HEK293 (cell line): ENCODE data around the gene DUS1L.

ENCODE experiments used
- CTCF ChIA-PET: fragments of 350-600 bp; formaldehyde crosslinking; extraction: SDS; loops from one replicate; lab custom pipeline; 2021; ENCODE audit warnings: antibody characterized with exemption; lab: Yijun Ruan, JAX
- POLR2A ChIA-PET: fragments of 300-600 bp; formaldehyde crosslinking; extraction: SDS; loops from one replicate; lab custom pipeline; 2020; ENCODE audit warnings: antibody characterized with exemption, inconsistent platforms; lab: Yijun Ruan, JAX
- H3K27ac ChIP-seq: fragments of 200-500 bp; sonication (Bioruptor generic); 2 replicates; pipeline ENCODE4 v1.5.1; 2014; ENCODE audit warnings: low read depth, low read length, control low read depth, inconsistent platforms; ENCODE audit errors: extremely low read depth
- H3K36me3 ChIP-seq, 2 experiments: fragments of 200-500 bp in 1 of 2; sonication (Bioruptor generic) in 1 of 2; 1 replicate in 1 of 2; 2 replicates in 1 of 2; pipeline ENCODE4 v1.5.1; 2014 to 2017; ENCODE audit warnings: inconsistent platforms in 2 of 2, low read length in 2 of 2; ENCODE audit not compliant: control insufficient read depth in 2 of 2, insufficient read depth in 1 of 2
- H3K4me1 ChIP-seq: fragments of 200-500 bp; sonication (Bioruptor generic); 2 replicates; pipeline ENCODE4 v1.5.1; 2014; ENCODE audit warnings: mild to moderate bottlenecking, low read length, inconsistent platforms; ENCODE audit not compliant: control insufficient read depth, insufficient read depth
- H3K4me3 ChIP-seq: 2 replicates; pipeline ENCODE4 v1.5.1; 2011; ENCODE audit warnings: low read depth, mild to moderate bottlenecking, control low read depth, low read length, moderate library complexity
- H3K9me3 ChIP-seq: fragments of 200-500 bp; sonication (Bioruptor generic); 2 replicates; pipeline ENCODE4 v1.5.1; 2014; ENCODE audit warnings: low read depth, low read length, inconsistent platforms; ENCODE audit not compliant: control insufficient read depth, insufficient read depth
- GLIS1 ChIP-seq: fragments of 450-650 bp; formaldehyde crosslinking; IDR thresholded peaks from 2 replicates; pipeline ENCODE4 v1.5.1; 2016; ENCODE audit warnings: missing biosample characterization, missing genetic modification characterization
- GLIS2 ChIP-seq: fragments of 450-650 bp; formaldehyde crosslinking; IDR thresholded peaks from 2 replicates; pipeline ENCODE4 v1.5.1; 2016; ENCODE audit warnings: missing biosample characterization, missing genetic modification characterization
- IKZF3 ChIP-seq: fragments of 450-650 bp; IDR thresholded peaks from 2 replicates; pipeline ENCODE4 v1.5.0; 2018; ENCODE audit warnings: missing biosample characterization, mild to moderate bottlenecking, missing genetic modification characterization, moderate library complexity
- SP2 ChIP-seq: fragments of 450-650 bp; formaldehyde crosslinking; IDR thresholded peaks from 2 replicates; pipeline ENCODE4 v1.5.1; 2016; ENCODE audit warnings: missing biosample characterization, missing genetic modification characterization
- ZNF341 ChIP-seq: fragments of 450-650 bp; formaldehyde crosslinking; IDR thresholded peaks from 2 replicates; pipeline ENCODE4; 2016; ENCODE audit warnings: low read depth, missing biosample characterization, missing genetic modification characterization
- ZNF549 ChIP-seq: fragments of 450-650 bp; IDR thresholded peaks from 2 replicates; pipeline ENCODE4 v1.5.1; 2018; ENCODE audit warnings: missing biosample characterization, missing genetic modification characterization, mild to moderate bottlenecking, inconsistent platforms, moderate library complexity
- ZNF600 ChIP-seq: fragments of 450-650 bp; formaldehyde crosslinking; IDR thresholded peaks from 2 replicates; pipeline ENCODE4 v1.5.1; 2016; ENCODE audit warnings: missing biosample characterization, missing genetic modification characterization
- ZNF629 ChIP-seq: fragments of 450-650 bp; formaldehyde crosslinking; IDR thresholded peaks from 2 replicates; pipeline ENCODE4 v1.5.1; 2017; ENCODE audit warnings: missing biosample characterization, missing genetic modification characterization
- TF ChIP-seq, protein P1 (sequence below): fragments of 450-650 bp; formaldehyde crosslinking; IDR thresholded peaks from 2 replicates; pipeline ENCODE4 v1.5.1; 2016; ENCODE audit warnings: missing biosample characterization, missing genetic modification characterization
- TF ChIP-seq, protein P2 (sequence below): fragments of 450-650 bp; formaldehyde crosslinking; IDR thresholded peaks from 2 replicates; pipeline ENCODE4 v1.5.1; 2016; ENCODE audit warnings: missing biosample characterization, missing genetic modification characterization
- TF ChIP-seq, protein P3 (sequence below): fragments of 450-650 bp; formaldehyde crosslinking; IDR thresholded peaks from 2 replicates; pipeline ENCODE4 v1.5.1; 2016; ENCODE audit warnings: missing biosample characterization, missing genetic modification characterization
- TF ChIP-seq, protein P4 (sequence below): fragments of 450-650 bp; formaldehyde crosslinking; IDR thresholded peaks from 2 replicates; pipeline ENCODE4 v1.5.1; 2016; ENCODE audit warnings: missing biosample characterization, missing genetic modification characterization

DUS1L gene

DNA sequence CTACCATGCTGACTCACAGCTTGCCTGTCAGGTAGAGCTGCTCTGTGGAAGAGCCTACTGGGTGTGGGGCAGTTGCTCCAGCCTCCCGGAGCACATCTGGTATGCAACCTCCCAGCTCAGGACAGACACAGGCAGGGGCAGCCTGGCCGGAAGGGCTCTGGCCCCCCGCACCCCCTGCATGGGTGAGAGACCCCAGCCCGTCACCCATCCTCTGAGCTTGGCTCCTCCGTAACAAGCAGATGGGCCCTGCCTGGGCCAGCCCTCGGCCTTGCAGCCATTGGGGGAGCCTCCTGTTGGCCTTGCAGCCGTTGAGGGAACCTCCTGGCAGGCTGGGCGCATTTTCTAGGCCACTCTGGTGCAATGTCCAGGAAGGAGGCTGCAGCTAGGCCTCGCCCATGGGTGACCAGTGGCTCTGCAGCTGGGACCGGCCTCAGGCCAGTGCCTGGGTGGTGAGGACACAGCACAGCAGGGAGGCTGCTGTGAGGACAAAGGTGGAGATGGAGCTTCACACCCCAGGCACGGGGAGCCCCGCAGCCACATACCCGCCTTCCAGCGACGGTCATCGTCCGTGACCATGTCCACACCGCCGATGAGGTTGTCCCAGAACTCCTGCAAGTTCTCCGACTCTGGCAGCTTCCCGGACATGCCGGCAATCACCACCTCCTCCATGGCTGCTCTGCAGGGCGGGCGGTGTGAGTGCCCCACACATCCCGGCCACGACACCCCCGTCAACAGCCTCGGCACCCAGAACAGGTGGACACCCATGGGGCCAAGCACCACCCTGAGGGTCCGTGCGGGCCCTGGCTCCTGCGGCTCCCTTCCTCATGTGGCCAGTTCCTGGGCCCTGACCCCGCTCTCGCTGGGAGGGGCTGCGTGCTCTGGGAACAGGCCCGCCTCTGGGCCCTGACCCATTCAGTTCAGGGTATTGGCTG lies 30.4 kb upstream of the DUS1L start:
- H3K4me3 ChIP-seq, result peak overlapping the region; percentile 84
- CTCF ChIA-PET, result interaction anchor here (0.6 to 1.1 kb wide), 7 partner anchors 27 to 232 kb away, joined by 3 to 4 read pairs (median 3); partner anchors contain the start of gene DCXR
- POLR2A ChIA-PET, result interaction anchor here (0.6 to 3.9 kb wide), 13 partner anchors 9 to 372 kb away, joined by 3 to 18 read pairs (median 4); partner anchors contain the start of genes CENPX, DCXR, GPS1 and LRRC45
- peak overlapping the region; percentile 99 for H3K27ac ChIP-seq
- H3K4me1 ChIP-seq, result 0 out of 2 replicates have a peak, but pooled peaks cover 7% of the 10 kb centered on the region
- no peaks in the 10 kb centered on the region for H3K9me3 ChIP-seq
- TF ChIP-seq ZNF549, result no peak
- peak; percentile 75 for TF ChIP-seq ZNF341
- no peak for TF ChIP-seq GLIS1
- TF ChIP-seq SP2 (tag by site-specific recombination), result peak; percentile 7
- TF ChIP-seq, protein P1, sequence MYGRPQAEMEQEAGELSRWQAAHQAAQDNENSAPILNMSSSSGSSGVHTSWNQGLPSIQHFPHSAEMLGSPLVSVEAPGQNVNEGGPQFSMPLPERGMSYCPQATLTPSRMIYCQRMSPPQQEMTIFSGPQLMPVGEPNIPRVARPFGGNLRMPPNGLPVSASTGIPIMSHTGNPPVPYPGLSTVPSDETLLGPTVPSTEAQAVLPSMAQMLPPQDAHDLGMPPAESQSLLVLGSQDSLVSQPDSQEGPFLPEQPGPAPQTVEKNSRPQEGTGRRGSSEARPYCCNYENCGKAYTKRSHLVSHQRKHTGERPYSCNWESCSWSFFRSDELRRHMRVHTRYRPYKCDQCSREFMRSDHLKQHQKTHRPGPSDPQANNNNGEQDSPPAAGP (tag by site-specific recombination), result no peak
- TF ChIP-seq ZNF629 (tag by site-specific recombination), result no peak
- peak; percentile 65; the same call in 1 of the 2 replicates for TF ChIP-seq ZNF600 (tag by site-specific recombination)
- TF ChIP-seq, protein P2, sequence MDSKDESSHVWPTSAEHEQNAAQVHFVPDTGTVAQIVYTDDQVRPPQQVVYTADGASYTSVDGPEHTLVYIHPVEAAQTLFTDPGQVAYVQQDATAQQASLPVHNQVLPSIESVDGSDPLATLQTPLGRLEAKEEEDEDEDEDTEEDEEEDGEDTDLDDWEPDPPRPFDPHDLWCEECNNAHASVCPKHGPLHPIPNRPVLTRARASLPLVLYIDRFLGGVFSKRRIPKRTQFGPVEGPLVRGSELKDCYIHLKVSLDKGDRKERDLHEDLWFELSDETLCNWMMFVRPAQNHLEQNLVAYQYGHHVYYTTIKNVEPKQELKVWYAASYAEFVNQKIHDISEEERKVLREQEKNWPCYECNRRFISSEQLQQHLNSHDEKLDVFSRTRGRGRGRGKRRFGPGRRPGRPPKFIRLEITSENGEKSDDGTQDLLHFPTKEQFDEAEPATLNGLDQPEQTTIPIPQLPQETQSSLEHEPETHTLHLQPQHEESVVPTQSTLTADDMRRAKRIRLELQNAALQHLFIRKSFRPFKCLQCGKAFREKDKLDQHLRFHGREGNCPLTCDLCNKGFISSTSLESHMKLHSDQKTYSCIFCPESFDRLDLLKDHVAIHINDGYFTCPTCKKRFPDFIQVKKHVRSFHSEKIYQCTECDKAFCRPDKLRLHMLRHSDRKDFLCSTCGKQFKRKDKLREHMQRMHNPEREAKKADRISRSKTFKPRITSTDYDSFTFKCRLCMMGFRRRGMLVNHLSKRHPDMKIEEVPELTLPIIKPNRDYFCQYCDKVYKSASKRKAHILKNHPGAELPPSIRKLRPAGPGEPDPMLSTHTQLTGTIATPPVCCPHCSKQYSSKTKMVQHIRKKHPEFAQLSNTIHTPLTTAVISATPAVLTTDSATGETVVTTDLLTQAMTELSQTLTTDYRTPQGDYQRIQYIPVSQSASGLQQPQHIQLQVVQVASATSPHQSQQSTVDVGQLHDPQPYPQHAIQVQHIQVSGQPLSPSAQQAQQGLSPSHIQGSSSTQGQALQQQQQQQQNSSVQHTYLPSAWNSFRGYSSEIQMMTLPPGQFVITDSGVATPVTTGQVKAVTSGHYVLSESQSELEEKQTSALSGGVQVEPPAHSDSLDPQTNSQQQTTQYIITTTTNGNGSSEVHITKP (tag by site-specific recombination), result peak; percentile 45; the same call in 1 of the 2 replicates
- TF ChIP-seq, protein P3, sequence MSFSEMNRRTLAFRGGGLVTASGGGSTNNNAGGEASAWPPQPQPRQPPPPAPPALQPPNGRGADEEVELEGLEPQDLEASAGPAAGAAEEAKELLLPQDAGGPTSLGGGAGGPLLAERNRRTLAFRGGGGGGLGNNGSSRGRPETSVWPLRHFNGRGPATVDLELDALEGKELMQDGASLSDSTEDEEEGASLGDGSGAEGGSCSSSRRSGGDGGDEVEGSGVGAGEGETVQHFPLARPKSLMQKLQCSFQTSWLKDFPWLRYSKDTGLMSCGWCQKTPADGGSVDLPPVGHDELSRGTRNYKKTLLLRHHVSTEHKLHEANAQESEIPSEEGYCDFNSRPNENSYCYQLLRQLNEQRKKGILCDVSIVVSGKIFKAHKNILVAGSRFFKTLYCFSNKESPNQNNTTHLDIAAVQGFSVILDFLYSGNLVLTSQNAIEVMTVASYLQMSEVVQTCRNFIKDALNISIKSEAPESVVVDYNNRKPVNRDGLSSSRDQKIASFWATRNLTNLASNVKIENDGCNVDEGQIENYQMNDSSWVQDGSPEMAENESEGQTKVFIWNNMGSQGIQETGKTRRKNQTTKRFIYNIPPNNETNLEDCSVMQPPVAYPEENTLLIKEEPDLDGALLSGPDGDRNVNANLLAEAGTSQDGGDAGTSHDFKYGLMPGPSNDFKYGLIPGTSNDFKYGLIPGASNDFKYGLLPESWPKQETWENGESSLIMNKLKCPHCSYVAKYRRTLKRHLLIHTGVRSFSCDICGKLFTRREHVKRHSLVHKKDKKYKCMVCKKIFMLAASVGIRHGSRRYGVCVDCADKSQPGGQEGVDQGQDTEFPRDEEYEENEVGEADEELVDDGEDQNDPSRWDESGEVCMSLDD (tag by site-specific recombination), result 0 out of 2 replicates have a peak, but pooled peaks have one; percentile 15
- TF ChIP-seq, protein P4, sequence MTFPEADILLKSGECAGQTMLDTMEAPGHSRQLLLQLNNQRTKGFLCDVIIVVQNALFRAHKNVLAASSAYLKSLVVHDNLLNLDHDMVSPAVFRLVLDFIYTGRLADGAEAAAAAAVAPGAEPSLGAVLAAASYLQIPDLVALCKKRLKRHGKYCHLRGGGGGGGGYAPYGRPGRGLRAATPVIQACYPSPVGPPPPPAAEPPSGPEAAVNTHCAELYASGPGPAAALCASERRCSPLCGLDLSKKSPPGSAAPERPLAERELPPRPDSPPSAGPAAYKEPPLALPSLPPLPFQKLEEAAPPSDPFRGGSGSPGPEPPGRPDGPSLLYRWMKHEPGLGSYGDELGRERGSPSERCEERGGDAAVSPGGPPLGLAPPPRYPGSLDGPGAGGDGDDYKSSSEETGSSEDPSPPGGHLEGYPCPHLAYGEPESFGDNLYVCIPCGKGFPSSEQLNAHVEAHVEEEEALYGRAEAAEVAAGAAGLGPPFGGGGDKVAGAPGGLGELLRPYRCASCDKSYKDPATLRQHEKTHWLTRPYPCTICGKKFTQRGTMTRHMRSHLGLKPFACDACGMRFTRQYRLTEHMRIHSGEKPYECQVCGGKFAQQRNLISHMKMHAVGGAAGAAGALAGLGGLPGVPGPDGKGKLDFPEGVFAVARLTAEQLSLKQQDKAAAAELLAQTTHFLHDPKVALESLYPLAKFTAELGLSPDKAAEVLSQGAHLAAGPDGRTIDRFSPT, result peak; percentile 7
- peak; percentile 60 for TF ChIP-seq GLIS2
- 0 out of 2 replicates have a peak, but pooled peaks have one; percentile 31 for TF ChIP-seq IKZF3 (tag by site-specific recombination)
- peaks cover 9 to 58% of the 10 kb centered on the region in 2 experiments; a peak in 2 of 3 replicates for H3K36me3 ChIP-seq
